ENCODE data around the gene PPP3R2.

PPP3R2 gene

DNA sequence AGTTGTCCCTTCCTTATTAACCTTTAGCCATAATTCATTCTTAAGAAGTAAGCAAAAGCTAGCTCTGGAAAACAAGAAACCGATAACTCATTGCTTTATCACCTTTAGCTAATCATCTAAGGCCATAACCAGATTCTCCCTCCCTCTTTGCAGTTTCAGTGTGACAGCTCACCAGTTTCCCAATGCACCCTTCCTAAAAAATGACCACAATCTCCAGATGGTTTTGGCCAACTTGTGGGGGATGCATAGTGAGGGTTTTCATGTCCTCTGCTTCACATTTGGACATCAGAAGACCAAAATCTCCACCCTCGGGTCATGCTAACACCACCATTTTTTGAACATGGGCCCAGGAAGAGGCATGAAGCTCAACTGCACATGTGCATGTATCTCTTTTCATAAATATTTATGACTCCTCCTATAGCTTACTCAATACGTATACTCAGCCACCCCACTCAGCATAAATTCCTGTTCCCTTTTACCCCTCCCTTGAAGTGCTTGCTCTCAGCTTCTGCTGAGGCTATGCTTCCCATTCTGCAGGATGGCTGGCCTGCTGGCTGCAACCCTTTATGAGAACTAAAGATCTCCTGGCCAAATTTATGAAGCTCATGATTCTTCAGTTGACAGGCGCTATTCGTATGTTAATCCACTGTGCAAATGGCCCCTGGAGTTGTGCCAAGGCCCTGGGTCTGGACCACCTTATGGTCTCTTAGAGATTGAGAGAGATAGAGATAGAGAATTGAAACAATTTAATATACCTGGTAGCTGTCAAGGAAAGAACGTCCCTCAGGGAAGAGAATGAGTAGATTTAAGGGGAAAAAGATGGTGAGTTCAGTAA is 14.8 kb downstream of the PPP3R2 start:
- TF ChIP-seq, protein P1, sequence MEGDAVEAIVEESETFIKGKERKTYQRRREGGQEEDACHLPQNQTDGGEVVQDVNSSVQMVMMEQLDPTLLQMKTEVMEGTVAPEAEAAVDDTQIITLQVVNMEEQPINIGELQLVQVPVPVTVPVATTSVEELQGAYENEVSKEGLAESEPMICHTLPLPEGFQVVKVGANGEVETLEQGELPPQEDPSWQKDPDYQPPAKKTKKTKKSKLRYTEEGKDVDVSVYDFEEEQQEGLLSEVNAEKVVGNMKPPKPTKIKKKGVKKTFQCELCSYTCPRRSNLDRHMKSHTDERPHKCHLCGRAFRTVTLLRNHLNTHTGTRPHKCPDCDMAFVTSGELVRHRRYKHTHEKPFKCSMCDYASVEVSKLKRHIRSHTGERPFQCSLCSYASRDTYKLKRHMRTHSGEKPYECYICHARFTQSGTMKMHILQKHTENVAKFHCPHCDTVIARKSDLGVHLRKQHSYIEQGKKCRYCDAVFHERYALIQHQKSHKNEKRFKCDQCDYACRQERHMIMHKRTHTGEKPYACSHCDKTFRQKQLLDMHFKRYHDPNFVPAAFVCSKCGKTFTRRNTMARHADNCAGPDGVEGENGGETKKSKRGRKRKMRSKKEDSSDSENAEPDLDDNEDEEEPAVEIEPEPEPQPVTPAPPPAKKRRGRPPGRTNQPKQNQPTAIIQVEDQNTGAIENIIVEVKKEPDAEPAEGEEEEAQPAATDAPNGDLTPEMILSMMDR (IDR thresholded peaks at IDR 0.05; ENCODE audit: insufficient read depth, low read depth, low read length, missing control alignments), result no peak
- no peak for DNase-seq (ENCODE audit: low read depth)
- H3K4me3 ChIP-seq (ENCODE audit: low read depth, low read length), result no peak overlapping the region

DNA sequence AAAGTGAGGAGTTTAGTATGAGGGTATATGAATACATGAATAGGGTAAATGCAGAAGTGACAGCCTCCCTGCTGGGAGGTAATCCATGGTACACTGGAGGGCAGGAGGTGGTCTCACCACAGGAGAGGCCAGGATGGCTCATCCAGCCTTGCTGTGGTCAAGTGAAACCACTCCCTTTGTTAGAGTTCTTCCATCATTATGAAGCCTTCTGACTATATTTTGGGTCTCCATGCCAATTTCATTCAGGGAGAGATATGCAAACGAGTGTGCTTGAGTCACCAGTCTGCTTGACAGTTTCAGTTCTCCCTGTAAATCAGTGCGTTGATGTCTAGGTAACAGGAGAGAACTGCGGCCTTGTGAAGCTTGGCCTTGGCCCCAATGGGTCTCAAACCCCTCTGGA is 16.4 kb downstream of the PPP3R2 start:
- DNase-seq (ENCODE audit: low read depth), result no peak
- TF ChIP-seq, protein P1 (IDR thresholded peaks at IDR 0.05; ENCODE audit: insufficient read depth, low read depth, low read length, missing control alignments), result no peak
- H3K4me3 ChIP-seq (ENCODE audit: low read depth, low read length), result no peak overlapping the region

DNA sequence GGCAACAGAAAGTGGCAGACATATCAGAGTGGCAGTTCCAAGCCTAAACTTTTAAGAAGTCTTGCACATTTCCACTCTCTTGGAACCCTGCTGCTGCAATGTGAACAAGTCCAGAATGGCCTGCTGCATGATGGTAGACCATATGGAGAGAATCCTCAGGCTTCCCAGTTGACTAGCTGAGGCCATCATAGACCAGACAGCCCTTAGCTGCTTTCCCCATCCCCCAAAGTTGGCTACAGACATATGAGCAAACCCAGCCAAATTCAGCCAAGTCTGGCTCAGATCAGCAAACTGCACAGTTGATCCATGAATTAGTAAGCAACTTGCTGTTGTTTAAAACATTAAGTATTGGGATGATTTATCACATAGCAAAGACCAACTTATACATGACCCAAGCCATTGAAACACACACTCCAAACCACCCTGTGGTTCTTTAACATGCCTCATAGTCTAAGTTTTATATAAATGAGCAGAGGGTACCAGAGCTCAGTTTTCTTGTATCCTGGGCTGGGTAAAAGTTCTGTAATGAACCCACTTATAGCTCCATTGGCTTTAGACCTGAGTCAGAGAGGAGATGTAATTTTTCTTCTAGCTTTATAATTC is 19.9 kb downstream of the PPP3R2 start:
- no peak overlapping the region for H3K4me3 ChIP-seq (ENCODE audit: low read depth, low read length)
- TF ChIP-seq, protein P1 (IDR thresholded peaks at IDR 0.05; ENCODE audit: insufficient read depth, low read depth, low read length, missing control alignments), result no peak
- DNase-seq (ENCODE audit: low read depth), result no peak

DNA sequence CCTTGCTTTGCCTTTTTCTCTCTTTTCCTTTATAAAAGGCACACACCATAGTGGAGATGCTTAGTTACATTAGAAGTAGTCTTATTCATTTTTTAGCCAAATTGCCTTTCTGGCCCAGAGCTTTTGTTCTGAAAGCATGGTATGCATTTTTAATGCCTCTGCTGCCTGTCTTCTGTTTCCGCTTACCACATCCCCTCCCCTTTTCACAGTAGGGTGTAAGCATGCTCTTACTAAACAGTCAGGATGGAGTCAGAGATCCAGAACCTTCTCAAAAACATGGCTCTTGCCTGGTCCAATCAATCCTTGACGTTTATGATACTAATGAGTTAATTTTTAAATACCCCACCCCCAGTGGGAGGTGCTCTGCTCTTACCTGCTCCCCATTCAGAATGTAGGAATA is 22.5 kb downstream of the PPP3R2 start:
- TF ChIP-seq, protein P1 (IDR thresholded peaks at IDR 0.05; ENCODE audit: insufficient read depth, low read depth, low read length, missing control alignments), result no peak
- H3K4me3 ChIP-seq (ENCODE audit: low read depth, low read length), result no peak overlapping the region
- DNase-seq (ENCODE audit: low read depth), result no peak

DNA sequence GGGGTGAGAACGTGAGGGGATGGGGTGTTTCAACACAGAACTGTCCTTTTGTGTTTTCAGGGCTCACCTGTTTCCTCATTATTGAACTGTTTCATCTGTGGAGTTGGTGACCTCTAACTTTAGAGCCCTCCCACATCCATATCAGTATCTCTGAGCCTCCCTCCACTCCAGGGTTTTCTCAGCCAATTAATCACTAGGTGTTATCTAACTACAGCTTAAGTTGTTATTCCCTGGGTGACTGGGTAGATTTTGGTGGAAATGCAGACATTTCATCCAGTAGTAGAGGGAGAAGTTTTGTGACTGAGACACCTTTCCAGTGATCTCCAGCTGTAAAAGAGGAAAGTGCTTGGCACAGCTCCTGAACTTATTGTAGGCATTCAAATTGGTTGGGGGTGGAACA is 23.7 kb downstream of the PPP3R2 start:
- H3K4me3 ChIP-seq (ENCODE audit: low read depth, low read length), result no peak overlapping the region
- DNase-seq (ENCODE audit: low read depth), result no peak
- TF ChIP-seq, protein P1 (IDR thresholded peaks at IDR 0.05; ENCODE audit: insufficient read depth, low read depth, low read length, missing control alignments), result no peak

DNA sequence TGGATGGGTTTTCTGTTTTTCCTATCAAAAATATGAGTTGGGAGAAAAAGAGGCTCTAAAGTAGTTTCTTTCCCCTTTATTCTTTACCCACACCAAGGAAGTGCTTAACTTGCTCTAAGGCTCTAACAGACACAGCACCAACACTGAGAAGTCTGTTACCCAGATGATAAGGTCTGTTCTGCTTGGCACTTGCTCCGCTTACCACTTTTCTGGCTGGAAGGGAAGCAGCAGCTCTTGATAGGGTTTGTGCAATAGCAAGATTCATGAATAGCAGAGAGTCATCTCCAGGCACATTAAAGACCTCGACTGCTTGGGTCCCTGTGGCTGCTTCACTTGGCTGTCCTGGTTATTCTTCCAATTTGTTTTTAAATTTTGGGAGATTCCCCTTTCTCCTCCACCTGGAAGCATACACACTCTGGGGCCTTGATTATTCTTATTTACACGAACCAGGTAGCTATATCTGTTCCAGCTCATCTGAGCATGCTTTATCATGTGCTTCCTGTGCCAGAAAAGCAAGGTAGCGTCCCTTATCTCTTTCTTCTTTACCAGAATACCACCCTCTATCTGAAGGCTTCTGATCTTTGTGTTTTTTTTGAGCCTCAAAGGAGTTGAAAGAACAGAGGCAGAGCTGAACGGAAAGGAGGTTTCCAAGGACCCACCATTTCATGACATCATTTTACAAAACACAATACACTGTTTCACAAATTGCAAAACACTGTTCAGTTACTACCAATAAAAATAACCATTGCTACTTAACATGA is 24.8 kb downstream of the PPP3R2 start:
- no peak for DNase-seq (ENCODE audit: low read depth)
- no peak overlapping the region for H3K4me3 ChIP-seq (ENCODE audit: low read depth, low read length)
- TF ChIP-seq, protein P1 (IDR thresholded peaks at IDR 0.05; ENCODE audit: insufficient read depth, low read depth, low read length, missing control alignments), result no peak

All from GM12865 (cell line).